Urothelium cell line (cell line): ENCODE results near the gene KCNE3.

ENCODE experiments used
- DNase-seq: peaks from one replicate; pipeline ENCODE4 v3.0.0; 2011; ENCODE audit warnings: low spot score, mixed read lengths
- FAIRE-seq: peaks from 2 replicates; lab custom pipeline; 2011; peaks lifted over from hg19 to GRCh38; lab: Jason Lieb, UNC

Gene KCNE3

DNA sequence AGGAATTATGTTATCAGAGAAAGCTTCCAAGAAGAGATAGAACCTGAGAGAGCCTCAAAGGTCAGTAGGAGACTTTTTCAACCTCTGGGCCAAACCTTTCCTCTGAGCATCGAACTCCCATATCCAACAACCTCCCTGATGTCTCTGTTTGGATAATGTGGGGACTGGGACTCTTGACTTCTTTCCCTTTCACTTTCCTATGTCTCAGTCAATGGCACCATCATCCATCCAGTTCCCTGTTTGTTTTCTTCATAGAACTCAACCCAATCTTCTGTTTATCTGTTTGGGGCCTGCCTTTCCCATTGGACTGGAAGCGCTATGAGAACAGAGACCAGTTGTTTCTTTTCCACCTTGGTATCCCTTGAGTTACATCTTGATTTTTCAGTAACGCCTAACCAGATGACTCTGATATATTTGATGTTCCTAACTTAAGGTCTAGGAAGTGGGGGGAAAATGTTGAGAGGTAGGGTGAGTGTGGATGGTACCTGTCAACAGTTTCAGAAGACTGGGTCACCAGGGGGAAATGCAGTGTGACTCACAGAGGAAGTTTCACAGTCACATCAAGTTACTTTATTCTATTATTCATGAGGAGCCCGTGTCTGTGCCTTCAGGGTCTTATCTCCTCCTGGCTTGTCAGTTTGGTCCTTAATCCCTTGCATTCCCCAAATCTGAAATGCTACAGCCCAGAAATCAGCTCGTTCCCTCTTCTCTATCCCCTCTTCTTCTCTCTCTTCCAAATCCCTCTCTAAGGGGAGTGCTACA, 4.5 kb upstream of the KCNE3 start:
- FAIRE-seq (no peak), DNase-seq (no peak)

DNA sequence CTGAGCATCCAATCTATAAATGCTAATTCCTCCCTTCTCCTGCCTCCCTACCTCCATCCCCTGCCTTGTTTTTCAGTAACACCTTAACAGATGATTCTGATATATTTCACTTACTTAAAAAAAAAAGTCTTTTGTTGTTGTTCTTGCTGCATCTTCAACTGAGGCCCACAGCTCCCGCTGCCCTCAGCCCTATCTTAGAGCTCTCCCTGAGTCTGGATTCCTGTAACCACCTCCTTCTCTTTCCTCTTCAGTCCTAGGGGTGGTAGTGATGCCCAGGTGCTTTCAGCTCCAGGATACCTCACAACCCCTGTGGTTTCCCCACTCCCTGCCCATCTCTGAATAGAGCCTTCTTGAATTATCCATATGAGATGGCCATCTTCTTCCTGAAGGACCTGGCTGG, 3.7 kb upstream of the KCNE3 start:
- no peak for DNase-seq
- FAIRE-seq: no peak

DNA sequence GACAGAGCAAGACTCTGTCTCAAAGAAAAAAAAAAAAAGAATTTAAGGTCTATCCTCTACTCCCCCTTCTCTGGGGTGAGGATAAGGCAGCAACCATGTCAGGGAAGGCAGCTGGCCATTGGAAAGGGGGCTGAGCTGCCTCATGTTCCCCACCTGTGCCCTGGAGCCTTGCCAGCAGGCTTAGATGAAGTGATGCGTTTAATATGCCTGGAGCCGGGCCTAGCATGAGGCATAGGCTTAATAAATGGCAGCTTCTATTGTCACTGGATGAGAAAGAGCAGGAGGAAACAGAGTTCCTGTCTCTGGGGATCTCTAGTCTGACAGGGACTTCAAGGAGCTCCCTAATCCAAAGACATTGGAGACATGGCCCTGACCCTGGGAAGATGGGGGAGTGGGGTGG, 3.2 kb upstream of the KCNE3 start:
- FAIRE-seq (no peak), DNase-seq (no peak)

DNA sequence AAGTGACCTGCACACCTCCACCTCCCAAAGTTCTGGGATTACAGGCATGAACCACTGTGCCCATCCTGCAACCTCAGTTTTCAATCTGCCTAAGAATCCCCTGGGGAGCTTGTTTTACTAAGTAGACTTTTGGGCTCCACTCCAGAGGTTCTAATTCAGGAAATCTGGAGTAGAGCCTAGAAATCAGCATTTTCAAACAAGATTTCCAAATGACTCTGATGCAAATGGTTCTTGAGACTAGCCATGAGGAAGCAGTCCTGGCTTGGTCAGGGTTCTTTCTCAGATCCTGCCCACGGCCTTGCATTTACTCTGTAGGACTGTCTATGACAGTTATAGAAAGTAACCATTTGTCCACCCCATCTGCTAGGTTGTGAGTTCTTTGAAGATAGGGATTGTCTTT, 1.6 kb upstream of the KCNE3 start:
- DNase-seq: no peak
- FAIRE-seq: no peak

- FAIRE-seq (no peak), DNase-seq (no peak)
Measured at GRCh38 chr11:74468521-74468920, 1.2 kb upstream of the KCNE3 start.

- no peak for DNase-seq
- FAIRE-seq: no peak
Measured at GRCh38 chr11:74468058-74468457, 709 bp upstream of the KCNE3 start.

DNA sequence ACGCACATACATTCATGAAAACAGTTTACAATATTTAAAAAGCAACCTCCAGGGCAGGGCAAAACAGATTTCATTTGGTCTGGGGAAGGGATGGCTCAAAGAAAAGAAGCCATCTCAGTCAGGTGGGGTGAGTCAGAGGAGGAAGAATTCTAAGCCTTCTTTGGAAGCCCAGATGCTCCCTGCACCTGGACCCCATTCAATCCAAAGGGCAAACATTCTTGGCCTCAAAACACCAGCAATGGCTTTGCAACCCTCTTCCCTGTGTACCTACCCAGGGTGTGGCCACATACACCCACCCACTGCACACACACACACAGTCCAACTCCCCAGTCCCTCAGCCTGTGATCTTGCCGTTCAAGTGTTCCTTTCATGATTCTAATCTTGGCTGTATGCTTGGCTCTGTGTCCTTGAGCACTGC, 2.0 kb downstream of the KCNE3 start:
- FAIRE-seq (no peak), DNase-seq (peak; percentile 27)

DNA sequence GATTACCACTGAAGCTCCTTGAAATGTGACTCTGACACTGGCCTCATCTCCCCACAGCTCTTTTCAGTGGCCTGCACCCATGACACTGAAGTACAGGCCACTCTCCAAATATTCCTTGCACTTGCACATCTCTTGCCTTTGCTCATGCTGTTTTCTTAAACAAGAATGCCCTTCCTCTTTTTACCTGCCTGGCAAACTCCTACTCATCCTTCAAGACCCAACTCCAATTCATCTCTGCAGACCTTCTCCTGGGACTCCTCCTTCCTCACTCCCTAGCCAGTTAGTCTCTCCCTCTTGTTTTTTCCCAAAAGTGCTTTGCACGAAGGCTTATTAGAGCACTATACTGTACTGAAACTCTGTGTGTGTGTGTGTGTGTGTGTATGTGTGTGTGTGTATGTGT, 2.6 kb downstream of the KCNE3 start:
- FAIRE-seq (no peak), DNase-seq (no peak)

- DNase-seq (no peak), FAIRE-seq (no peak)
Measured at GRCh38 chr11:74463216-74463615, 4.1 kb downstream of the KCNE3 start.

DNA sequence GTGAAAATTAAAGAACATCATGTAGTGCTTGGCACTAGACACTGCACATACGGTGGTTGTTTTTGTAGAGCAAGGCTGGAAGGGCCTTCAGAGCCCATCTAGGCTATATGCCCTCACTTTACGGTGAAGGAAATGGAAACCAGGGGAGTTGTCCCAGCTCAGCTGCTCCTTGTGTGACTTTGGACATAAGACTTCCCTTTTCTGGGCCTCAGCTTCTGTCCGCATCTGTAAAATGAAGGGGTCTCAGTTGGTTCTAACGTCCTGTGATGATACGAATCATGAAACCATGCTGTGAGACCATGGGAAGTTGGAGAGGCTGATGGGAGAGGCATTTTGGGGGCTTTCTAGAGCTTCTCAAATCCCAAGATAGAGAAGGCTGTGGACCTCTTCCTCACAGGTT, 4.7 kb downstream of the KCNE3 start:
- DNase-seq: no peak
- FAIRE-seq: no peak

GRCh38 chr11:74462009-74462408, 5.3 kb downstream of the KCNE3 start:
- FAIRE-seq (no peak), DNase-seq (no peak)

DNA sequence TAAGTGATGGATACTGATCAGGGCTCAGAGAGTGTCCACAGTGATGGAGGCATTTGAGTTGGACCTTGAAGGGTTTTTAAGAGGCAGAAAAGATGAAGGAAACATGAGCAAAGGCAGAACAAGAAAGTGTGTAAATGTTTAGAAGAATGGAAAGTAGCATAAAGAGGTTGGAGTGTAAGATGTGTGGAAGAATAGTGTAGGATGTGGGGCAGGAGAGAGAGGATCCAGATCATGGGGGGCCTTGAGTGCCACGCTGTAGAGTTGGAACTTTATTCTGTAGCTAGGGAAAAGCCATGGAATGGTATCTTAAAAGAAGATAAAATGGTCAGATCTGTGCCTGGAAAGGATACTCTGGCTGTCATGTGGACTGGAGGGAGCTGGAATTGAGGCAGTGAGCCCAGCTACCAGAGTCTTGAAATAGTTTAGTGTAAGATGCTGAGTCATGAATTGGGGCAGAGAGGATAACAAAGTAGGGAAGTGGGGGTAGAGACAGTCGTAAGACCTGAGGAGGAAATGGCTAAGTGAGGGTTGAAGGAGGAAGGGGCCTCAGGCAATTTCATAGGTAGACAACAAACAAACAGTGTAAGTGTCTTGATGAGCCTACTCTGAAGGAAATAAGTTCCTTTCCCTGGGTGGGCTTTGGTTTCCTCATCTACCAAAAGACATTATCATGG, 6.7 kb downstream of the KCNE3 start:
- DNase-seq: peak; percentile 29
- FAIRE-seq: no peak

DNA sequence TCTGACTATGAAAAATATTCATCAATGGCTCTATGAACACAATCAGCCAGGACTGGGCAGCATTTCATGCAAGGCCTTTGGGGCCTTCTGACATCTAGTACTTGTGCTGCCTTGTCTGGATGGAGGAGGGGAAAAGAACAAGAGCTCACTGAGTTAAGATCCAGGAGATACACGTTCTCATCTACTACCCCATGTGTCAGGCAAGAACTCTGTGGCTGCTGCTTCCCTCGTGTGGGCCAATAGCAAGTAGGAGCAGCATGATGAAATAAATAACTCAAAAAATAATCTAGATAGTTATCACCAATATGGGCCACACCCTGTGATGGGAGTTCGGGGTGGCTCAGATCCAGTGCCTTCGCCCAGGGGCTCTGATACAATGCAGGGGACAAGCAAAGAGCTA, 7.3 kb downstream of the KCNE3 start:
- FAIRE-seq: no peak
- no peak for DNase-seq

GRCh38 chr11:74459584-74459983, 7.8 kb downstream of the KCNE3 start:
- DNase-seq: no peak
- no peak for FAIRE-seq

- FAIRE-seq (no peak), DNase-seq (no peak)
Measured at GRCh38 chr11:74457356-74457755, 10.0 kb downstream of the KCNE3 start.

- peak; percentile 9 for FAIRE-seq
Measured at GRCh38 chr11:74453373-74453975, 13.9 kb downstream of the KCNE3 start.

DNA sequence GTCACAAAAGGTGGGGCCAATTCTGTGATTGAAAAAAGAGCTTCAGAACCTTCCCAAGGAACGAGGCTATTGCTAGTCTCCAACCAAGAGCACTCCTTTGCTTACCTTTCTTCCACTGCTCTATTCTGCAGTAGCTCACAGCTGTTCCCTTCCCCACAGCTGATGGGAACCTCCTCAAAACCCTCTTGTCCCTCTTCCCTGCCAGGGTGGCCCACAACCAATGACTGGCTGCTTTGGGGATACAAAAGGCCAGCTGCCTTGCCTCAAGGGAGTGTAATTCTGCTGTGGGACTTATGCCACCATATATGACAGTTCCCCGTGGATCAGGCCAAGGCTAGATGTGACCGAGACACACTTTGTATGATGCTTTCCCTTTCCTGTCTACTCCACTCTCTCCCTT, 15.0 kb downstream of the KCNE3 start:
- FAIRE-seq: no peak
- no peak for DNase-seq

More at GRCh38 chr11:74453373-74453975, 13.9 kb downstream of the KCNE3 start:
- DNase-seq: peak; percentile 63

- DNase-seq: no peak
- no peak for FAIRE-seq
Measured at GRCh38 chr11:74450318-74450717, 17.0 kb downstream of the KCNE3 start.

DNA sequence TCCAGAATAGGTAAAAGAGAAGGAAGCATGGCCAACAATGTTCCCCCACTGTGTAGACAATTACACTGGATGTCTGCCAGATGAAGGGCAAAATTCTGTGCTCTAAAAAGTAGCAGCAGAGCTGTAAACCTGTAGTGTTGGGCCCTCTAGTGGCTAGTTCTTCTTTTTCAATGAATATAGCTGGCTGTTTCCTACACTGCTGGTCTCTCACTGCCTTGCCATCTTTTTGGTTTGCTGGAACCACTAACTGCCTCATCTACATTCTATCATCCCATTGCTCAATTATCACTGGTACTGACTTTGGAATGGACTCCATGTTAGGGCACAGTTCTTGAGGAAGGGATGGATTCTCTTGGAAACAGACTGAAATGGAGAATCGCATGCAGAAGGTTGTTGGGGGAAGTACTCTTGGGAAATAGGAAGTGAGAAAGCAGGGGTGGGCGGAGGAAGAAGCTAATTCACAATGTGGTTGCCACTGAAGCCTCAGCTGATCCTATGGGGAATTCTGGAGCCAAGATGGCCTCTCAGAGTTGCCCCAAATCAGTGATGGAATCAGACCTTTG, 17.9 kb downstream of the KCNE3 start:
- no peak for FAIRE-seq
- DNase-seq: peak; percentile 76

DNA sequence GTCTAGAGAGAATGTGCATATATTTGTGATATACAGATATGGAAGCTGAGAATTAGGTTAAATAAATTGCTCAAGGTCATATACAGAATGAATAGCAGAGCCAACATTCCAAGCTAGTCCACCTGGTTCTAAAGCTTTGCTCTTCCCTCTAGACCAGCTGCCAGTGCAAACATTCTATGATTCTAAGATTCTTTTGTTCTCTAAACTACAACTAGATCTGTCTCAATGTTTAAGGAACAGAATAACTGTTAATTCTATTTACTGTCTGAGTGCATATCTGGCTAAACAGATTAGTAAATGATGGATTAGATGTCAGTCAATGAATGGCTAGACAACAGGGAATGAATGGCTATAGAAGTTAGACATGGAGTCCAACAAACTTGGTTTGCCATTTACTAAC, 19.6 kb downstream of the KCNE3 start:
- no peak for FAIRE-seq
- no peak for DNase-seq

DNA sequence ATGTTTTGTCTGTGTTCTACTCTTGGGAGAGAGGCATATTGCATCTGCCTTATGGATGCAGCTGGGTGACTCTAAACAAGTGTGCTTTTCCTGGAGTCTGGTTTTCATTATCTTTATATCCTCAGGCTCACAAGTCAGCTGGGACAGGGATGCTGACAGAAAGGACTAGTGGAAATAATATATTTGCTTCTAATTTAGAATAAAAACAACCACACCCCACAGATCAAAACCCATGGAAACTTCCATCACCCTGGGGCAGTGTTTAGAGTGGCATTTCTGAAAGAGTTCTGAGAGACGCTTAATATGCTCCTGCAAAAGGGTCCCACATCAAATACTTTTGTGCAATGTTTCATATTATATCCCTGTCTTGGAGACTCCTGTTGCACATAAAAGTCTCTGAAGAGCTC, 20.8 kb downstream of the KCNE3 start:
- FAIRE-seq (no peak), DNase-seq (no peak)
